Stimulated activated CD4-positive, alpha-beta T cell treated with anti-CD3 and anti-CD28 coated beads, Interleukin-2, amount 100 ng/mL, for 24 hours (primary cell): ENCODE results near the gene PLAAT3.
"Not testable (repeated sequence)": the region's sequence is repeated elsewhere in the genome, so short reads cannot be mapped to it uniquely, and the experiment has no call there.

Experiments used
- DNase-seq, 2 donors: peaks; one replicate each; pipeline ENCODE4 v3.0.0-alpha.2; 2020

The PLAAT3 gene

GRCh38 chr11:63564784-63565350 is 49.4 kb downstream of the PLAAT3 start:
- DNase-seq, result no peak

GRCh38 chr11:63564056-63564774 is 50.0 kb downstream of the PLAAT3 start:
- no peak for DNase-seq

GRCh38 chr11:63563201-63564055 is 50.8 kb downstream of the PLAAT3 start, which contains the start of gene PLAAT2:
PLAAT2 (minus strand) TSS chr11:63563379; CDS start chr11:63563324, 55 bp downstream.
- DNase-seq, result no peak

GRCh38 chr11:63560506-63561180 is 53.6 kb downstream of the PLAAT3 start:
- no peak for DNase-seq

GRCh38 chr11:63558459-63559157 is 55.6 kb downstream of the PLAAT3 start:
- no peak for DNase-seq

GRCh38 chr11:63557570-63557969 is 56.7 kb downstream of the PLAAT3 start:
- DNase-seq, result no peak

- no peak for DNase-seq
These were observed 57.7 kb downstream of the PLAAT3 start for GRCh38 chr11:63556404-63557013.

GRCh38 chr11:63554877-63555223 is 59.4 kb downstream of the PLAAT3 start:
- DNase-seq, result no peak

GRCh38 chr11:63553759-63554158 is 60.5 kb downstream of the PLAAT3 start:
- peak; percentile 43 for DNase-seq

- no peak for DNase-seq
These were observed 61.3 kb downstream of the PLAAT3 start for GRCh38 chr11:63552921-63553320.

GRCh38 chr11:63551889-63552266 is 62.4 kb downstream of the PLAAT3 start:
- DNase-seq, result no peak

- no peak for DNase-seq
These were observed 62.9 kb downstream of the PLAAT3 start for GRCh38 chr11:63551091-63551888.

GRCh38 chr11:63550156-63550700 is 64.0 kb downstream of the PLAAT3 start:
- not testable (repeated sequence) for DNase-seq

GRCh38 chr11:63549411-63549810 is 64.8 kb downstream of the PLAAT3 start:
- no peak for DNase-seq

- DNase-seq, result no peak
These were observed 66.1 kb downstream of the PLAAT3 start for GRCh38 chr11:63548178-63548577.

- no peak for DNase-seq
These were observed 67.2 kb downstream of the PLAAT3 start for GRCh38 chr11:63547061-63547460.

- no peak for DNase-seq
These were observed 70.5 kb downstream of the PLAAT3 start for GRCh38 chr11:63543711-63544110.

GRCh38 chr11:63542506-63542905 is 71.7 kb downstream of the PLAAT3 start:
- not testable (repeated sequence) for DNase-seq

GRCh38 chr11:63537293-63538101 is 76.7 kb downstream of the PLAAT3 start:
- peak in 1 of 2 donors; percentile 25 for DNase-seq
